Retinal pigment epithelial cell (primary cell): ENCODE results near the gene HMGCS1.

Experiments used
- DNase-seq: peaks from one replicate; pipeline ENCODE4 v3.0.0-alpha.2; 2010; ENCODE audit warnings: low read depth
- H3K4me3 ChIP-seq: 2 replicates; pipeline ENCODE4 v1.5.1; 2011; ENCODE audit warnings: mild to moderate bottlenecking, low read length, control low read depth, moderate library complexity
- TF ChIP-seq, protein P1 (sequence below): conservative IDR thresholded peaks from 2 replicates; pipeline ENCODE4 v1.5.1; 2011; ENCODE audit warnings: low read depth, low read length, control low read depth, inconsistent platforms

Gene HMGCS1

GRCh38 chr5:43313035-43313853 is at the start of gene HMGCS1:
HMGCS1 (minus strand) TSS chr5:43313412; CDS start chr5:43298965, 14,447 bp downstream.
- TF ChIP-seq, protein P1, sequence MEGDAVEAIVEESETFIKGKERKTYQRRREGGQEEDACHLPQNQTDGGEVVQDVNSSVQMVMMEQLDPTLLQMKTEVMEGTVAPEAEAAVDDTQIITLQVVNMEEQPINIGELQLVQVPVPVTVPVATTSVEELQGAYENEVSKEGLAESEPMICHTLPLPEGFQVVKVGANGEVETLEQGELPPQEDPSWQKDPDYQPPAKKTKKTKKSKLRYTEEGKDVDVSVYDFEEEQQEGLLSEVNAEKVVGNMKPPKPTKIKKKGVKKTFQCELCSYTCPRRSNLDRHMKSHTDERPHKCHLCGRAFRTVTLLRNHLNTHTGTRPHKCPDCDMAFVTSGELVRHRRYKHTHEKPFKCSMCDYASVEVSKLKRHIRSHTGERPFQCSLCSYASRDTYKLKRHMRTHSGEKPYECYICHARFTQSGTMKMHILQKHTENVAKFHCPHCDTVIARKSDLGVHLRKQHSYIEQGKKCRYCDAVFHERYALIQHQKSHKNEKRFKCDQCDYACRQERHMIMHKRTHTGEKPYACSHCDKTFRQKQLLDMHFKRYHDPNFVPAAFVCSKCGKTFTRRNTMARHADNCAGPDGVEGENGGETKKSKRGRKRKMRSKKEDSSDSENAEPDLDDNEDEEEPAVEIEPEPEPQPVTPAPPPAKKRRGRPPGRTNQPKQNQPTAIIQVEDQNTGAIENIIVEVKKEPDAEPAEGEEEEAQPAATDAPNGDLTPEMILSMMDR: no peak
- peak; percentile 100 for DNase-seq

DNA sequence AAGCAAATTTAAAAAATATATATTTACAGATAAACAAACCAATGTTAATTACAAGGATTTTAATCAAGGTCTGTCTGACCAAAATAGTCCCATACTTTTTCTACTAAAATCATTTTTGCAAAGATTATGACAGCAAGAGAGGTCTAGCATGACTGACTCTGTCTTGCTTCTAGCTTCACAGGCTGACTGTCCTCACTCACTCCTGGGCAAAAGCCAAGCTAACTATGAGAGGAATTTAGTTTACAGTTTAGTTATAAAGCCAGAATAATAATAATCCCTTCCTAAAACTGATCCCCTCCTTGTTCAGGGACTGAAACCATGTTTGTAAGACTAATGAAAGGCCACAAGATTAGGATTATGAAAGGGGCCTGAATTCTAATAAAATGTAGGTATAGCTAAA is 45.5 kb upstream of the HMGCS1 start:
- TF ChIP-seq, protein P1: no peak
- no peak for DNase-seq
- H3K4me3 ChIP-seq: no peak overlapping the region

More at GRCh38 chr5:43313035-43313853, at the start of gene HMGCS1:
- peak within 1 kb of the TSS; percentile 99 for H3K4me3 ChIP-seq

DNA sequence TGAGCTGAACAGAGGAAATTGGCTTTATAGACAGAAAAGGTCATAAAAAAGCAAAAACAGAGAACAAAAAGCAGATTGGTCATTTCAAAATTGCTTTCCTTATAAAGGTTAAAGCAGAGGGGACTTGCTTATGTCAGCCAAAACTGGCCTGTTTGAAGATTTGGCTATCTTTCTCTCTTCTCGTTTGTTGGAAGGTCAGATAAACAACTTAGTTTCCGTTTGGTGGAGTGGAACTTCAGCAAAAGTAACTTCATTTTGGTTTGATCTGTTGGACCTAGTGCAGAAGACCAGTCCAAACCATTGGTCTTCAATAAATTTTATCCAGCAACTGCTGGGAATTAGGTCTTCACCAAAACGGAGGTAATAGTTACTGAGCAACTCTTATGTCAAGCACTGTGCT is 45.1 kb upstream of the HMGCS1 start:
- DNase-seq: no peak
- TF ChIP-seq, protein P1: no peak
- no peak overlapping the region for H3K4me3 ChIP-seq

GRCh38 chr5:43357878-43358281 is 44.7 kb upstream of the HMGCS1 start:
- no peak for DNase-seq
- TF ChIP-seq, protein P1: no peak
- no peak overlapping the region for H3K4me3 ChIP-seq

- H3K4me3 ChIP-seq: no peak overlapping the region
- no peak for DNase-seq
- TF ChIP-seq, protein P1: no peak
Observed at GRCh38 chr5:43357067-43357466, 43.9 kb upstream of the HMGCS1 start.

GRCh38 chr5:43354774-43355173 is 41.6 kb upstream of the HMGCS1 start:
- no peak overlapping the region for H3K4me3 ChIP-seq
- no peak for DNase-seq
- TF ChIP-seq, protein P1: no peak

DNA sequence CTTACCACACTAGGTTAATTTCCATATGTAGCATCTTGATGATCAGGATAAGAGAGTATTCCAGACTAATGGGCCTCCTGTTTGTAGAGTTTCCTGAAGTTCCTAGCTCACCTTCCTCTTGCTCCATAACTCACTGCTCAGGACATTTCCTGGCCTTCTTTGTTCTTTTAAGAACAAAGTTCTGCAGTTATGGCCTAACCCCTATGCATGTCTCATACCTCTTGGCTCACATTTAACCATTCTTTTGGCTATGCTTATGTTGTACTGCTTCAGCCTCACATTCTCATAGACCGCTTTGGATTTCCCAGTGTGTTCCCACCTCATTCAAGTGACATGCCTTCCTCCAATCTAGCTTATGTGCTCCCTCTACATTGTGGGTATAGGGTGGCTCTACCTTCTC is 40.5 kb upstream of the HMGCS1 start:
- no peak for DNase-seq
- no peak overlapping the region for H3K4me3 ChIP-seq
- TF ChIP-seq, protein P1: no peak
